Stimulated activated CD8-positive, alpha-beta memory T cell treated with anti-CD3 and anti-CD28 coated beads, Interleukin-12 subunit alpha, Interleukin-12 subunit beta, amount 100 ng/mL, for 24 hours (primary cell): ENCODE results near the gene PALM2AKAP2.
"Not testable (repeated sequence)": the region's sequence is repeated elsewhere in the genome, so short reads cannot be mapped to it uniquely, and the experiment has no call there.

Experiments
- DNase-seq: peaks from one replicate; pipeline ENCODE4 v3.0.0-alpha.2; 2020; ENCODE audit errors: extremely low read depth

PALM2AKAP2 gene

DNA sequence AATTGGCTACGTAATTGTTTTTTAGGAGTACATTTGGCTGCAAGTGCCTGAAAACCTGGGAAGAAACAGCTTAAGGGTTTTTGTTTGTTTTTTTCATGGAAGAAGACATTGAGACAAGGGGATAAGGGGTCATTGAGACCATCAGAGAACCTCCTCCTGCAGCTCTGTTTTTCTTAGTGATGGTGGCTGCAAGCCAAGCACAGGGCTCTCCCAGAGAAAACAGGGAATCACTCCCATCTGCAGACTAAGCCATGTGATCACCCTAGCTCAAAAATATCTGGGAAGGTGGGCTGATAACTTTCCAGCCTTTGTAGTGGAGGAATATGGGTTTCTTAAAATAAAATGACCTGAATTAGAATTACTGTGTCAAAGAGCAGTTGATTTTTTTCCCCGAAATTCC, 25.1 kb downstream of the PALM2AKAP2 start:
- DNase-seq = no peak

GRCh38 chr9:109806506-109807115, 26.6 kb downstream of the PALM2AKAP2 start:
- no peak for DNase-seq

GRCh38 chr9:109811876-109812275, 31.9 kb downstream of the PALM2AKAP2 start:
- DNase-seq = no peak

GRCh38 chr9:109812331-109812730, 32.3 kb downstream of the PALM2AKAP2 start:
- no peak for DNase-seq

GRCh38 chr9:109812818-109813281, 32.9 kb downstream of the PALM2AKAP2 start:
- DNase-seq = no peak

GRCh38 chr9:109813303-109813702, 33.3 kb downstream of the PALM2AKAP2 start:
- DNase-seq = no peak

DNA sequence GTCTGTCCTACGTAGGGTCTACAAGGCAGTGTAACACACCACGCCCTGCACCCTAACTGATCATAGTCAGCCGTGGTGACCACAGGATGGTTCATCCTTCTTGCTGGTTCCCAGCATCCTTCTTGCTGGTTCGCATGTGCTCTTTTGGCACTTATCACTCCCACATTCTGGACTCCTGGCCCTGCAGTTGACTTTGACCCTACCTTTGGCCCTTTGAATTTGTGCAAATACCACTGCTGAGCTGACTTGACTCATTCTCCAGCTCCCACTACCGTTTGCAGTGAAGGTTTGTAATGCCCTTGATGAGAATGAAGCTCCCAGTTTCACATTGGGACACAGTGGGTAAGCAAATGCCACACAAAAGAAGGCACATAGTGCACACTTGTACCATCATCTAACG, 33.8 kb downstream of the PALM2AKAP2 start:
- DNase-seq = no peak

DNA sequence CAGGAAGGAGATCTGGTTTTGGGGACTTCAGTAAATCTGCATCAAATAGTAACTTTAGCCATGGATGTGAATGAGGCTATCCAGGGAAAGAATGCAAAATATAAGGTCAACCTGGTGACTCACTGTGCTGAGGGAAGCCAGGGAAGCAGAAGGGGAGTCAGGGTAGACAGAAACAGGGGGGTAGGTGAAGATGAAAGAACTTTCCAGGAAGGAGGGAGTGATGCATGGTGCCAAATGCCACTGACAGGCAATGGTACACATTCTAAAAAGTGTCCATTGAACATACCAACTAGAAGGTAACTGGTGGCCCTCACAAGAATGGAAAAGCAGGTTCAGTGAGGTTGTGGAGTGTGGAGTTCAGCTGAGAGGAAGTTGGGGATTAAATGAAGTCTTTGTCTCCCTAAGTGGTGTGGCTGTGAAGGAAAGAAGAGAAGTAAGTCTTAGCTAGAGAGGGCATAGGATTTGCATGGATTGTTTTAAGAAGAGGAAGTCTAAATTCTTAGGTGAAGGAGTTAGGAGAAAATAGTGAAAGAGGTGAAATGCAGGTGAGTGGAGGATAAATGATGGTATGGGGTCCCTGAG, 35.5 kb downstream of the PALM2AKAP2 start:
- DNase-seq = no peak

GRCh38 chr9:109816490-109816889, 36.5 kb downstream of the PALM2AKAP2 start:
- no peak for DNase-seq

DNA sequence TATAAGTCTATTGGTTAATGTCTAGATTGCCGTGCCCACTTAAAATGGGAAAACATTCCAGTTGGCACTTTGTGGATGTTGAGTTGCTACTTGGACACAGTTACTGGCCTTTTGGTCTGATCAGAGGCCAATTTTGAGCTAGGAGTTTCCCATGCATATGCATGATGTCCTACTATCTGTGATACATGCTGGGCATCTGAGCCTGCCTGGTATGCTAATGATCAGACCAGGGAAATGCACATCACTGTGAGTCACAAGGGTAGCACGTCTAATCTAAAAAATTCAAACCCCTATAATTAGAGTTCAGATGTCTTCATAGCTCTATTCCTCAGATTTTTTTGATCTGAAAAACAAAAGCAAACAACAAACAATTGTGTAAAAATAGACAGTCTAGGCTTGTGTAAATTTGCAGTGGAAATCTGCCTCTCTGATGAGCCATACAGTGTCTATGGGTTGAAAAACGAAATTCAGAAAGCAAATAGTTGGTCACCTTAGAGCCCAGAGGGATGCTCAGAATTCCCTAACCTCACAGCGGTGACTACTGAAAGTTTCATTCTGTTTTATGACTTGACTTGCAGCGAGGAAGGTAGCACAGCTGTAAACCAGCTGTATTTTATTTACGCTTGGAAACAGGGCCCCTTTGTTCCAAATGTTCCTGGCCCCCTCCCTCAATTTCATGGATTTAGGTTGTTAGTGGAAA, 37.3 kb downstream of the PALM2AKAP2 start:
- DNase-seq = no peak

DNA sequence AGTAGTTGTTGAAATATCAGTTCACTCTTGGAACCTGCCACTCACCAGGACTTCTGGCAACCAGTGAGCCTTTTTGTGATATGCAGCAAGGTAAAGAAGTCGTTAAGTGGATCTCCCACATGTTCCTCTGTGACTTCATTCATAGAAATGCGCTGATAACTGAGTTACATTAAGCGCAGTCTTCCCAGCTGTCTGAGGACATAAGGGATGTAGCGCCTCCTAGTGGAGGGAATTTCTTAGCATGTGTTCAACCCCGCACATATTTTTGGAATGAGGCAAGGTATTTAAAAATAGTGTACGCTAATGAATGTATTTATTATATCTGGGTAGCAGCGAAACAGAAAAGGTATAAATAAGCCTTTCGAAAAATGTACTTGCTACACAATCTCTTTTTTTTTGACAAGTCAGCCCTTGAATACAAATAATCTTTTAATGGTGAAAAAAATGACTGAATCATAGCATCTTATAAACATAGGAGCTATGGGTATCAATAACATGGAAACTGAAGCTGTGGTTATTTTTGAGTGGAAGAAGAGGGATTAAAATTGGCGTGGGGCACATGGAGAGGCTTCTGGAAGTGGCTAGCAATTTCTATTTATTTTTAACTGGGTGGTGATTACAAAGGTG, 38.0 kb downstream of the PALM2AKAP2 start:
- no peak for DNase-seq

DNA sequence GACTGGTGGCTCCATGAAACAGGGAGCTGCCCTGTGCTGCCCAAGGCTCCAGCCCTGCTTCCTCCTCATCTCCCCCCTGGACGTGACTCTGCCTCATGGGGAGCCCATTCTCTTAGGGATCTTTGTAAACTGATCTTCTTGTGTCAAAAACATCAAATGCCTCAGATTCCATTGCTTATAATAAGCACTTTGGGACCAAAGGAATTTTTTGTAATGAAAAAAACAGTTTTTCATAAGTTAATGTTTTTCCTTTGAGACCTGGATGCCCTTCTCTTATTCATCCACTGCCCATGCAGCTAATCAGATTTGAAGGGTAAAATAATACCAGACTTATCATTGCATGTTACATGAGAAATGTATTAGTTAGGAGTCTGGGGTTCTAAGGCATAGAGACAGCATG, 41.7 kb downstream of the PALM2AKAP2 start:
- DNase-seq = no peak

GRCh38 chr9:109825383-109825782, 45.4 kb downstream of the PALM2AKAP2 start:
- not testable (repeated sequence) for DNase-seq

GRCh38 chr9:109826559-109826958, 46.6 kb downstream of the PALM2AKAP2 start:
- DNase-seq = no peak

- no peak for DNase-seq
Observed at GRCh38 chr9:109828254-109828653, 48.3 kb downstream of the PALM2AKAP2 start.
